ENCODE measurements around the gene SMYD3. TPM values are rescaled to one million over a fixed set of nuclear protein-coding genes. Genes with fewer than 3 reads are reported as not detected.
"Not testable (repeated sequence)": the region's sequence is repeated elsewhere in the genome, so short reads cannot be mapped to it uniquely, and the experiment has no call there.

SMYD3 gene
- total RNA-seq, 1 donor from 2014 or later, result 35.4 TPM

GRCh38 chr1:245716561-245716960 lies 790.5 kb downstream of the SMYD3 start:
- Mint-ChIP-seq H3K27me3 (ENCODE audit: unreplicated experiment) (no peaks in the 10 kb centered on the region), H3K4me1 (ENCODE audit: low read depth, unreplicated experiment) (no peaks in the 10 kb centered on the region), H3K9me3 (ENCODE audit: unreplicated experiment) (peaks cover 5% of the 10 kb centered on the region), H3K36me3 (ENCODE audit: unreplicated experiment) (no peaks in the 10 kb centered on the region), H3K27ac (ENCODE audit: unreplicated experiment) (no peak overlapping the region), H3K4me3 (ENCODE audit: unreplicated experiment) (no peak overlapping the region)
- TF ChIP-seq, protein P1, sequence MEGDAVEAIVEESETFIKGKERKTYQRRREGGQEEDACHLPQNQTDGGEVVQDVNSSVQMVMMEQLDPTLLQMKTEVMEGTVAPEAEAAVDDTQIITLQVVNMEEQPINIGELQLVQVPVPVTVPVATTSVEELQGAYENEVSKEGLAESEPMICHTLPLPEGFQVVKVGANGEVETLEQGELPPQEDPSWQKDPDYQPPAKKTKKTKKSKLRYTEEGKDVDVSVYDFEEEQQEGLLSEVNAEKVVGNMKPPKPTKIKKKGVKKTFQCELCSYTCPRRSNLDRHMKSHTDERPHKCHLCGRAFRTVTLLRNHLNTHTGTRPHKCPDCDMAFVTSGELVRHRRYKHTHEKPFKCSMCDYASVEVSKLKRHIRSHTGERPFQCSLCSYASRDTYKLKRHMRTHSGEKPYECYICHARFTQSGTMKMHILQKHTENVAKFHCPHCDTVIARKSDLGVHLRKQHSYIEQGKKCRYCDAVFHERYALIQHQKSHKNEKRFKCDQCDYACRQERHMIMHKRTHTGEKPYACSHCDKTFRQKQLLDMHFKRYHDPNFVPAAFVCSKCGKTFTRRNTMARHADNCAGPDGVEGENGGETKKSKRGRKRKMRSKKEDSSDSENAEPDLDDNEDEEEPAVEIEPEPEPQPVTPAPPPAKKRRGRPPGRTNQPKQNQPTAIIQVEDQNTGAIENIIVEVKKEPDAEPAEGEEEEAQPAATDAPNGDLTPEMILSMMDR (IDR thresholded peaks at IDR 0.05; ENCODE audit: partially characterized antibody, unreplicated experiment), result no peak
- DNase-seq, result no peak

DNA sequence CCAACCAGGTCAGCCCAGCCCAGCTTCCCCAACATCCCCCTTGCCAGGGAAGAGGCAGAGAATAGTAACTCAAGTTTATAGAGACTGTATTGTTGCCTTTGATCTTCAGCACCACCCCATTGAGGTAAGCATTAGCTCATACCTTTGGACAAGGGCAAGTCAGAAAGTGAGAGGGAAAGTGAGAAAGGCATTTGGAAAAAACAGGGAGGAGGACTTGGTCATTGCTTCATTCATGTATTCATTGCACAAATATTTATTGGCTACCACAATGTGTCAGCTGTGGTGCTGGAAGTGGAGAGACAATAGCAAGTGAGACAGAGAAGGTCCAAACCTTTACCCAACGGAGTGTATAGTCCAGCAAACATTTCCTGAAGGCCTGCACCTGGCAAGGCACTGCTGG lies 791.1 kb downstream of the SMYD3 start:
- no peak overlapping the region for H3K4me3 Mint-ChIP-seq (ENCODE audit: unreplicated experiment)
- no peak for DNase-seq
- H3K36me3 Mint-ChIP-seq (ENCODE audit: unreplicated experiment), result no peaks in the 10 kb centered on the region
- no peaks in the 10 kb centered on the region for H3K27me3 Mint-ChIP-seq (ENCODE audit: unreplicated experiment)
- H3K9me3 Mint-ChIP-seq (ENCODE audit: unreplicated experiment), result peaks cover 5% of the 10 kb centered on the region
- H3K27ac Mint-ChIP-seq (ENCODE audit: unreplicated experiment), result no peak overlapping the region
- no peaks in the 10 kb centered on the region for H3K4me1 Mint-ChIP-seq (ENCODE audit: low read depth, unreplicated experiment)
- TF ChIP-seq, protein P1 (IDR thresholded peaks at IDR 0.05; ENCODE audit: partially characterized antibody, unreplicated experiment), result no peak

GRCh38 chr1:245715291-245715701 lies 791.8 kb downstream of the SMYD3 start:
- no peak for DNase-seq
- Mint-ChIP-seq H3K9me3 (ENCODE audit: unreplicated experiment) (peaks cover 5% of the 10 kb centered on the region), H3K4me1 (ENCODE audit: low read depth, unreplicated experiment) (no peaks in the 10 kb centered on the region), H3K4me3 (ENCODE audit: unreplicated experiment) (no peak overlapping the region), H3K36me3 (ENCODE audit: unreplicated experiment) (no peaks in the 10 kb centered on the region), H3K27ac (ENCODE audit: unreplicated experiment) (no peak overlapping the region), H3K27me3 (ENCODE audit: unreplicated experiment) (no peaks in the 10 kb centered on the region)
- TF ChIP-seq, protein P1 (IDR thresholded peaks at IDR 0.05; ENCODE audit: partially characterized antibody, unreplicated experiment), result no peak

GRCh38 chr1:245714027-245714426 lies 793.1 kb downstream of the SMYD3 start:
- not testable (repeated sequence) for DNase-seq; H3K4me3 Mint-ChIP-seq (ENCODE audit: unreplicated experiment); H3K9me3 Mint-ChIP-seq (ENCODE audit: unreplicated experiment); H3K27ac Mint-ChIP-seq (ENCODE audit: unreplicated experiment); H3K27me3 Mint-ChIP-seq (ENCODE audit: unreplicated experiment); H3K36me3 Mint-ChIP-seq (ENCODE audit: unreplicated experiment); H3K4me1 Mint-ChIP-seq (ENCODE audit: low read depth, unreplicated experiment)

GRCh38 chr1:245710961-245711903 lies 795.8 kb downstream of the SMYD3 start:
- TF ChIP-seq, protein P1 (IDR thresholded peaks at IDR 0.05; ENCODE audit: partially characterized antibody, unreplicated experiment), result no peak
- Mint-ChIP-seq H3K27me3 (ENCODE audit: unreplicated experiment) (peaks cover 2% of the 10 kb centered on the region), H3K36me3 (ENCODE audit: unreplicated experiment) (no peaks in the 10 kb centered on the region), H3K27ac (ENCODE audit: unreplicated experiment) (no peak overlapping the region), H3K4me3 (ENCODE audit: unreplicated experiment) (no peak overlapping the region), H3K4me1 (ENCODE audit: low read depth, unreplicated experiment) (peaks cover 10% of the 10 kb centered on the region), H3K9me3 (ENCODE audit: unreplicated experiment) (peaks cover 5% of the 10 kb centered on the region)
- DNase-seq, result no peak
